K562 (cell line): ENCODE results near the gene ULK1. TPM values are rescaled to one million over a fixed set of nuclear protein-coding genes. Genes with fewer than 3 reads are reported as not detected.
A peak's percentile ranks its signal among the peaks of the same experiment; 100 is the strongest.

Experiments
- CREB1 ChIP-seq, 2 experiments: sonication (generic) in 1 of 2; formaldehyde crosslinking in 1 of 2; IDR thresholded peaks; 2 replicates each; pipeline versions ENCODE4 v1.6.1 to v1.8.0; 2012 to 2022; ENCODE audit warnings: inconsistent platforms in 1 of 2, mild to moderate bottlenecking in 1 of 2, missing genetic modification reagents in 1 of 2, moderate library complexity in 1 of 2
- CTCF ChIP-seq, 3 experiments: IDR thresholded peaks in 2 of 3; conservative IDR thresholded peaks in 1 of 3; 2 replicates each; pipeline ENCODE4 v1.5.1; 2011 to 2012; ENCODE audit warnings: low read length in 3 of 3, mild to moderate bottlenecking in 3 of 3, control low read depth in 2 of 3, improper control_type of control experiment in 1 of 3, inconsistent platforms in 1 of 3, low read depth in 1 of 3, mixed read lengths in 1 of 3, moderate library complexity in 1 of 3; ENCODE audit not compliant: insufficient read depth in 2 of 3
- DDX20 ChIP-seq: fragments of 450-650 bp; IDR thresholded peaks from 2 replicates; pipeline ENCODE4 v1.6.1; 2016; ENCODE audit warnings: missing genetic modification characterization, low read depth, mild to moderate bottlenecking, missing compliant biosample characterization, moderate library complexity
- EGR1 ChIP-seq: fragments of 450-650 bp; conservative IDR thresholded peaks from 2 replicates; pipeline ENCODE4 v1.6.1; 2017; ENCODE audit warnings: mild to moderate bottlenecking
- KAT7 ChIP-seq: sonication (generic); formaldehyde crosslinking; IDR thresholded peaks from 2 replicates; pipeline ENCODE4 v1.8.0; 2022; ENCODE audit warnings: missing genetic modification reagents, mild to moderate bottlenecking, borderline replicate concordance
- MXI1 ChIP-seq: IDR thresholded peaks from 2 replicates; pipeline ENCODE4 v1.6.1; 2011; ENCODE audit warnings: low read depth, mild to moderate bottlenecking, improper control_type of control experiment, low read length
- NEUROD1 ChIP-seq: fragments of 150-350 bp; IDR thresholded peaks from 2 replicates; pipeline ENCODE4 v1.6.1; 2014; ENCODE audit warnings: borderline replicate concordance, low read length, low read depth; ENCODE audit not compliant: partially characterized antibody
- PML ChIP-seq: IDR thresholded peaks from 2 replicates; pipeline ENCODE4 v1.6.1; 2012; ENCODE audit warnings: low read length, inconsistent platforms
- POLR2A ChIP-seq: fragments of 450-650 bp; conservative IDR thresholded peaks from 2 replicates; pipeline ENCODE4 v1.6.1; 2016
- POLR2G ChIP-seq: fragments of 200-400 bp; formaldehyde crosslinking; IDR thresholded peaks from 2 replicates; pipeline ENCODE4 v1.6.1; 2017; ENCODE audit warnings: low read depth, mild to moderate bottlenecking, antibody characterized with exemption, low read length, moderate library complexity
- POLR3G ChIP-seq: IDR thresholded peaks from 2 replicates; pipeline ENCODE4 v1.6.1; 2011; ENCODE audit not compliant: insufficient read length, insufficient replicate concordance; ENCODE audit errors: extremely low read depth
- PYGO2 ChIP-seq: fragments of 450-650 bp; IDR thresholded peaks from 2 replicates; pipeline ENCODE4 v1.6.1; 2016; ENCODE audit warnings: mild to moderate bottlenecking, missing genetic modification characterization, moderate library complexity, missing compliant biosample characterization
- RHOXF2B ChIP-seq: fragments of 250-450 bp; sonication (Bioruptor Pico); conservative IDR thresholded peaks from 2 replicates; pipeline ENCODE4 v1.5.1; 2021
- RNF219 ChIP-seq: fragments of 250-450 bp; sonication (Bioruptor Pico); IDR thresholded peaks from 2 replicates; pipeline ENCODE4 v1.5.0; 2022; ENCODE audit warnings: mild to moderate bottlenecking
- SMARCE1 ChIP-seq: fragments of 450-650 bp; IDR thresholded peaks from 2 replicates; pipeline ENCODE4 v1.7.1; 2016; ENCODE audit warnings: mild to moderate bottlenecking
- TAF7 ChIP-seq: fragments of 450-650 bp; IDR thresholded peaks from 2 replicates; pipeline ENCODE4 v1.6.1; 2016; ENCODE audit warnings: missing genetic modification characterization, missing compliant biosample characterization
- THAP7 ChIP-seq: fragments of 250-450 bp; sonication (Bioruptor Pico); IDR thresholded peaks from 2 replicates; pipeline ENCODE4 v1.5.0; 2021
- ZNF146 ChIP-seq: IDR thresholded peaks from one replicate; pipeline ENCODE4 v1.6.1; 2018; ENCODE audit warnings: missing compliant biosample characterization; ENCODE audit not compliant: unreplicated experiment
- polyA plus RNA-seq, 8 experiments: library from polyadenylated mRNA; depleted of rRNA in 4 of 8; stranded (reverse) in 5 of 8; unstranded in 3 of 8; fragments of >200 nt; fragmentation: Nextera tagmentation in 2 of 8; fragmentation: Illumina TruSeq in 1 of 8; extraction: Ambion mirVana in 2 of 8; extraction: Trizol in 1 of 8; gene quantifications; 2 replicates each; pipeline versions ENCODE4 v1.2.1 to v1.2.3, GENCODE V29; 2011 to 2014; ENCODE audit warnings: inconsistent platforms in 1 of 8, missing spikeins in 1 of 8
- total RNA-seq, 7 experiments: library from RNA; depleted of rRNA in 6 of 7; stranded (reverse); fragments of >200 nt in 6 of 7; fragmentation: Illumina TruSeq in 2 of 7; extraction: Trizol in 2 of 7; gene quantifications; 2 replicates each; pipeline versions ENCODE4 v1.2.1 to v1.2.3, GENCODE V29; 2011 to 2021; ENCODE audit warnings: low replicate concordance in 1 of 7
- TF ChIP-seq, protein P1 (sequence below): fragments of 250-450 bp; sonication (Bioruptor Pico); IDR thresholded peaks from 2 replicates; pipeline ENCODE4 v1.6.1; 2021; ENCODE audit warnings: mild to moderate bottlenecking
- TF ChIP-seq, protein P2 (sequence below): fragments of 200-800 bp; sonication (Bioruptor generic); IDR thresholded peaks from 2 replicates; pipeline ENCODE4 v1.6.1; 2017; ENCODE audit warnings: missing genetic modification characterization, missing compliant biosample characterization

Gene ULK1
- total and polyA plus RNA-seq, 9 of the 15 experiments (the other 6 are each of a cell fraction or from before 2014, with no cell fraction given), result 0.15 to 29.4 (median 2.5) TPM

- TF ChIP-seq KAT7 (CRISPR knock-in tag) (peak; percentile 76; the same call in 1 of the 2 replicates), NEUROD1 (peak; percentile 79), EGR1 (peak; percentile 55), CTCF (IDR thresholded peaks at IDR 0.05 in 2 of 3, conservative IDR thresholded peaks at IDR 0.05 in 1 of 3; ENCODE audit: insufficient read depth in 2 of 3, low read depth in 1 of 3, low read length in 3 of 3) (no peak; a peak in 1 of 6 replicates), CREB1 (IDR thresholded peaks at IDR 0.05) (no peak), CREB1 (CRISPR knock-in tag; IDR thresholded peaks at IDR 0.05) (peak; percentile 62), DDX20 (tag) (no peak), SMARCE1 (no peak), PYGO2 (tag) (no peak), TAF7 (tag) (peak; percentile 57), MXI1 (peak; percentile 96), PML (peak; percentile 52), ZNF146 (no peak), POLR3G (no peak), POLR2G (peak; percentile 93), RNF219 (no peak), RHOXF2B (no peak), THAP7 (no peak), POLR2A (peak; percentile 87)
- TF ChIP-seq, protein P1, sequence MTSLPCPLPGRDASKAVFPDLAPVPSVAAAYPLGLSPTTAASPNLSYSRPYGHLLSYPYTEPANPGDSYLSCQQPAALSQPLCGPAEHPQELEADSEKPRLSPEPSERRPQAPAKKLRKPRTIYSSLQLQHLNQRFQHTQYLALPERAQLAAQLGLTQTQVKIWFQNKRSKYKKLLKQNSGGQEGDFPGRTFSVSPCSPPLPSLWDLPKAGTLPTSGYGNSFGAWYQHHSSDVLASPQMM (CRISPR knock-in tag), result no peak
- TF ChIP-seq, protein P2, sequence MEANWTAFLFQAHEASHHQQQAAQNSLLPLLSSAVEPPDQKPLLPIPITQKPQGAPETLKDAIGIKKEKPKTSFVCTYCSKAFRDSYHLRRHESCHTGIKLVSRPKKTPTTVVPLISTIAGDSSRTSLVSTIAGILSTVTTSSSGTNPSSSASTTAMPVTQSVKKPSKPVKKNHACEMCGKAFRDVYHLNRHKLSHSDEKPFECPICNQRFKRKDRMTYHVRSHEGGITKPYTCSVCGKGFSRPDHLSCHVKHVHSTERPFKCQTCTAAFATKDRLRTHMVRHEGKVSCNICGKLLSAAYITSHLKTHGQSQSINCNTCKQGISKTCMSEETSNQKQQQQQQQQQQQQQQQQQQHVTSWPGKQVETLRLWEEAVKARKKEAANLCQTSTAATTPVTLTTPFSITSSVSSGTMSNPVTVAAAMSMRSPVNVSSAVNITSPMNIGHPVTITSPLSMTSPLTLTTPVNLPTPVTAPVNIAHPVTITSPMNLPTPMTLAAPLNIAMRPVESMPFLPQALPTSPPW (CRISPR knock-in tag), result peak; percentile 94
Observed at GRCh38 chr12:131928711-131929580, 34.5 kb downstream of the ULK1 start, which contains the start of gene PUS1 (continued).
